Midbrain (tissue), 1 donor: ENCODE results near the gene MLXIPL.
"Not testable (repeated sequence)": the region's sequence is repeated elsewhere in the genome, so short reads cannot be mapped to it uniquely, and the experiment has no call there.

Source experiments
- DNase-seq: peaks from one replicate; lab custom pipeline; 2025; lab: John Stamatoyannopoulos, UW

MLXIPL gene

GRCh38 chr7:73646785-73647724 lies 22.7 kb upstream of the MLXIPL start:
- DNase-seq, result no peak

GRCh38 chr7:73645643-73646174 lies 21.4 kb upstream of the MLXIPL start:
- DNase-seq, result no peak

GRCh38 chr7:73644688-73645286 lies 20.5 kb upstream of the MLXIPL start:
- DNase-seq, result no peak

GRCh38 chr7:73642834-73643233 lies 18.5 kb upstream of the MLXIPL start:
- DNase-seq, result no peak

GRCh38 chr7:73638911-73639310 lies 14.6 kb upstream of the MLXIPL start:
- DNase-seq, result no peak

- DNase-seq, result no peak
These were observed 11.3 kb upstream of the MLXIPL start for GRCh38 chr7:73635428-73636200.

- DNase-seq, result no peak
These were observed 9.5 kb upstream of the MLXIPL start for GRCh38 chr7:73633844-73634243.

GRCh38 chr7:73633323-73633722 lies 9.0 kb upstream of the MLXIPL start:
- no peak for DNase-seq

- DNase-seq, result no peak
These were observed 7.2 kb upstream of the MLXIPL start for GRCh38 chr7:73631558-73631957.

- DNase-seq, result no peak
These were observed 4.2 kb upstream of the MLXIPL start for GRCh38 chr7:73628504-73628903.

- DNase-seq, result no peak
These were observed 2.5 kb upstream of the MLXIPL start for GRCh38 chr7:73626814-73627213.

- no peak for DNase-seq
These were observed 954 bp upstream of the MLXIPL start for GRCh38 chr7:73625276-73625675.

GRCh38 chr7:73624669-73625001 lies 313 bp upstream of the MLXIPL start:
- no peak for DNase-seq

GRCh38 chr7:73622909-73623797 lies 1.2 kb downstream of the MLXIPL start:
- DNase-seq, result no peak

GRCh38 chr7:73622527-73622908 lies 1.8 kb downstream of the MLXIPL start:
- DNase-seq, result no peak

GRCh38 chr7:73621168-73622063 lies 2.9 kb downstream of the MLXIPL start:
- no peak for DNase-seq

GRCh38 chr7:73619394-73619793 lies 4.9 kb downstream of the MLXIPL start:
- DNase-seq, result not testable (repeated sequence)

- DNase-seq, result no peak
These were observed 5.8 kb downstream of the MLXIPL start for GRCh38 chr7:73618538-73618937.

- not testable (repeated sequence) for DNase-seq
These were observed 6.8 kb downstream of the MLXIPL start for GRCh38 chr7:73617520-73617919.

GRCh38 chr7:73615886-73616285 lies 8.4 kb downstream of the MLXIPL start:
- DNase-seq, result no peak
